HG03108 (cell line): ENCODE results near the gene PANX2.

Experiments used
- ATAC-seq: cut with Tn5 transposase; IDR thresholded peaks from one replicate; pipeline ENCODE4 v1.9.1; 2021; ENCODE audit warnings: moderate library complexity; ENCODE audit not compliant: unreplicated experiment

PANX2 gene

DNA sequence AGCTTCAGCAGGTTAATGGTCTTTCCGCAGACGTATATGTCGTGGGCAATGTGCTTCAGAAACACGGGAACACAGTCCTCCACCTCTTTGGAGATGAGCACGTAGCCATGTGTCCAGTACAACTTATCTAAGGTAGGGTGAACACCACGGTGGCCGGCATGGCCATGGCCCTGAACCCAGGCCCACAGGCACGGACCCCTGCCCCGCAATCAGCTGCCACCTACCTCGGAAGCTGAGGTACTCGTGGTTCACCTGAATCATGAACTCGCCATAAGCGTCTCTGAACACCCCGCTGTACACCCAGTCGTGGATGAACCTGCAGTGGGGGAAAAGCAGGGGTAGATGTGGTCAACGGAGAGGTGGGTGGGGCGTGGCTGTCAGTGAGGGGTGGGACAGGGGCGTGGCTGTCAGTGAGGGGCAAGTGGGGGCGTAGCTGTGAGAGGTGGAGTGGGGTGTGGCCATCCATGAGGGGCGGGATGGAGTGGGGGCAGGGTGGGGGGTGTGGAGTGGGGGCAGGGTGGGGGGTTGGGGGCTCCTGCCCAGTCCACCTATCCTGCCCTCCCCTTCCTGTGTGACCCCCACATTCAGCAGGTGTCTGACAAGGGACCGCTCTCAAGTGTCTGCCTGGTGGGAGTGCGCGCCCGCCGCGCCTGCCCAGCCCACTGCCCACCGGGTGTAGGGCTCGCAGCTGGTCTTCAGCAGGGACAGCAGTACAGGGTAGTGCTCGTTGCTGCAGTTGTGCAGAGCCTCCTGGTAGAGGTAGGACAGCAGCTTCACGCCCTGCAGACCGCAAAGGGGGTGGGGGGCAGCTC is 55.7 kb downstream of the PANX2 start:
- no peak for ATAC-seq

DNA sequence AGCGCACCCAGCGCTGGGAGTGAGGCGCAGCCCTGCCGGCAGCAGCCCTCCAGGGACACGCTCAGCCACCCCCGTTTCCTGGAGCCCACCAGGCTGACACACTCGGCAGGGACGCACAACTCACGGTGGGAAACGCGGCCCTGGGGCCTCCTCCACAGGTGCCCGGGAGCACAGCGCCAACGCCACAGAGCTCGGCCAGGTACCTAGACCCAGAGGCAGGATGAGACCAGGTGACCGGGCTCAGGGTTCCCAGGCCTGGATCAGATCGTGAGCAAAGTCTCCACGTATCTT is 56.3 kb downstream of the PANX2 start:
- ATAC-seq: no peak

DNA sequence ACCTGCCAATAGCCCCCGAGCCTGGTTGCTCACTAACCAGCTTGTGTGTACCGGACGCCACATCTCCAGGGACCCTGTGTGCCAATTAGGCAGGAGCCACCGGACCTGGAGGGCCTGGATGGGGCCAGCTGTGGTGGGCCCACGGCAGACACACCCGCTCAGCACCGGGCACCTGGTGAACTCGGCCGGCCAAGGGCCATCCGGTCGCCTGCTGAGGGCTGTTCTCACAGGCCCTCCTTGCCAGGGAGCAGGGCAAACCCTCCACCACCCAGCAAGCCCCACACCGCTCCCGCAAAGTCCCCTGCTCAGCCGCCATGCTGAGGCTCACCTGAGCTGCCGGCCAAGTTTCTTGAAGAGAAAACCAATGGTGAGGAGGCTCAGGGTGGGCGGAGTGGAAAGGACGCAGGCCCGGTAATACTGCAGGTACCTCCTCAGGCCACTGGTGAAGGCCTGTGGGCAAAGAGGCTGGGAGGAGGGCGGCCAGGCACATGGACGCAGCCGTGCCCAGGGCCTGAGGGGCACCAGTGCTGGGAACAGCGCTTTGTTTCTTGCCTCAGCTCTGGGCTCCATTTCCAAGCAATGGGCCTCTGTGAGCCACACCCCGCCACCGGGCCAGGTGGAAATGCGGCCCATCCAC is 57.2 kb downstream of the PANX2 start:
- no peak for ATAC-seq

DNA sequence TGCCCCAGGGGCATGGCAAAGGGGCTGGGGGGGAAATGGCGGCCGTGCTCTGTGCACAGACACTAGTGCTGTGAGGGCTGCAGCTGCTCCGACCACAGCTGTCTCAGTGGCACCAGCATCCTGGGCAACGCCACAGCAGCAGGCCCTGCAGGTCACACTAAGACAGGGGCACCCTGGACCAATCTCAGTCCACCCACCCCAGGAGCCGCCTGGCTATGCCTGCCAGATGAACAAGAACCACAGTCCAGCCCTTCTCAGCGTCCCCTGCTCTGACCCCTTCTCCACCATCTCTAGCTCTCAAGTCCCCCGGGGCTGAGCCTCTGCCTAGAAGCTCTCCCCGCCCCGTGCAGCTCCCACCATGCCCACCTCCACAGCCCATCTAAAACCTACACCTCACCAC is 57.8 kb downstream of the PANX2 start:
- ATAC-seq: no peak

DNA sequence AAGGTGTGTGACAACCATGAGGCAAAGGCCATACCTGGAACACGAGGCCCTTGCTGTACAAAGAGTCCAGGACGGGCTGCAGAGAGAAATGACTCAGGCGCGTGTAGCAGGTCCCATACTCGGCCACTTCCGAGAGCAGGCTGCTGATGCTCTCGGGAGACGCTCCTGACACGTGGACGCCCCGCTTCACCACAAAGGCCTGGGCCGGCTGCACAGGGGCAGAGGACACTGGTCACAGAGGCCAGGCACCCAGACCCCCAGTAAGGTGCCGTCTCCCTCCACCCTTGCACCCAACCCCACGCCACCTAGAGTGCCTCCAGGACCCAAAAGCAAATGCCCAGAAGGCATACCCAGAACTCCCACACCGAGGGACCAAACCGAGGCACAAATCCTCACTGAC is 58.8 kb downstream of the PANX2 start:
- no peak for ATAC-seq
